MCF 10A (cell line): ENCODE measurements around the gene LILRB1. TPM values are rescaled to one million over a fixed set of nuclear protein-coding genes. Genes with fewer than 3 reads are reported as not detected.

Experiments
- BruUV-seq: library from RNA; stranded (reverse); fragments of 400-500 nt; replicated peaks from 2 replicates; lab custom pipeline; 2021; lab: Mats Ljungman, UMichigan
- CTCF ChIA-PET: fragments of 300-600 bp; sonication (Branson Sonifier 250); formaldehyde crosslinking; extraction: SDS; loops from one replicate; lab custom pipeline; 2021; ENCODE audit warnings: antibody characterized with exemption, inconsistent platforms; lab: Yijun Ruan, JAX
- POLR2A ChIA-PET: fragments of 300-600, 350-650 bp; sonication (Branson Sonifier 250); formaldehyde crosslinking; extraction: SDS; loops from one replicate; lab custom pipeline; 2020; ENCODE audit warnings: antibody characterized with exemption, inconsistent platforms; lab: Yijun Ruan, JAX
- DNase-seq: peaks from one replicate; pipeline ENCODE4 v3.0.0-alpha.2; 2018; ENCODE audit not compliant: unreplicated experiment
- H3K27ac Mint-ChIP-seq: one replicate; pipeline ENCODE4 v1.8.0; 2022; ENCODE audit warnings: mild to moderate bottlenecking, low read depth, mixed read lengths; ENCODE audit not compliant: unreplicated experiment
- H3K27me3 Mint-ChIP-seq: one replicate; pipeline ENCODE4 v1.8.0; 2022; ENCODE audit warnings: mixed read lengths; ENCODE audit not compliant: insufficient read depth, unreplicated experiment
- H3K36me3 Mint-ChIP-seq: one replicate; pipeline ENCODE4 v1.8.0; 2022; ENCODE audit warnings: mild to moderate bottlenecking, moderate library complexity, mixed read lengths; ENCODE audit not compliant: insufficient read depth, unreplicated experiment
- H3K4me1 Mint-ChIP-seq: one replicate; pipeline ENCODE4 v1.8.0; 2022; ENCODE audit warnings: mixed read lengths; ENCODE audit not compliant: insufficient read depth, unreplicated experiment
- H3K4me3 Mint-ChIP-seq: one replicate; pipeline ENCODE4 v1.8.0; 2022; ENCODE audit warnings: mild to moderate bottlenecking, moderate library complexity, mixed read lengths; ENCODE audit not compliant: unreplicated experiment
- H3K9me3 Mint-ChIP-seq: one replicate; pipeline ENCODE4 v1.8.0; 2022; ENCODE audit warnings: mixed read lengths; ENCODE audit not compliant: unreplicated experiment
- CTCF ChIP-seq: fragments of 200-600 bp; IDR thresholded peaks from one replicate; pipeline ENCODE4 v1.8.0; 2022; ENCODE audit warnings: antibody characterized with exemption, mild to moderate bottlenecking; ENCODE audit not compliant: unreplicated experiment
- intact Hi-C: fragments of 100-400 bp; cut with micrococcal nuclease; formaldehyde crosslinking; loops from 2 replicates; pipeline ENCODE4 v1.14.1; 2022
- microRNA-seq: library from miRNA; unstranded; fragments of <30 nt; microRNA quantifications from one replicate; pipeline ENCODE4 v1.2.0, GENCODE V29; 2022
- total RNA-seq: library from RNA; stranded (reverse); gene quantifications from 2 replicates; pipeline ENCODE4 v1.2.3, GENCODE V29; 2022

The LILRB1 gene
- total RNA-seq, 1 experiment from 2014 or later = not detected

DNA sequence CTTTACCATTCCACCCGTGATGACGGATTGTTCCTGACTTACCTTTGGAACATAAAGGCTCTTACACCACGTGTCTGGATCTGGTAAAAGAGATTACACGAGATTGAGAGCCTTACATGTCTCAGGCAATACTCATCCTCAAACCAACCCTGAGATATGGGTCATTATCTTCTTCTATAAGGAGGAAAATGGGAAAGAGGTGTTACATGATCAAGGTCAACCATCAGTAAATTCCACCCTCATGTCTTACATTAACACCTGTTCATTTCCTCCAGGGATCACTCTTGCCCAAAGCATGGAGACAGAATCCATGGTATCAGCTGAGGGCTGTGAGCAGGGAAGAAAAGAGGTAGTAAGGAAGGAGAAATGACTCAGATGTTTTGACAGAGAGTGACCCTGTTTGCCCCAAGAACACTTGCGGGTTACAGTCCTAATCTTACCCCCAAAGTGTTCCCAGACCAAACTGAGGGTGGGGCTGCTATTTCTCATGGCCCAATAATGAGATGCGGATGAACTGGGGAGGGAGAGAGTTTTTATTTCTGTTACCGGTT is 52.1 kb downstream of the LILRB1 start:
- TF ChIP-seq CTCF = no peak
- Mint-ChIP-seq H3K27ac (no peak overlapping the region), H3K27me3 (no peaks in the 10 kb centered on the region), H3K36me3 (no peaks in the 10 kb centered on the region), H3K4me3 (no peak overlapping the region), H3K9me3 (peaks cover 9% of the 10 kb centered on the region), H3K4me1 (no peaks in the 10 kb centered on the region)
- intact Hi-C loops = no loop called here
- POLR2A ChIA-PET = no interaction called here
- DNase-seq = no peak
- BruUV-seq = no TSS peak
- CTCF ChIA-PET = interaction anchor here (0.6 to 4.6 kb wide), 9 partner anchors 9 to 1394 kb away, joined by 3 to 36 read pairs (median 5); no protein-coding TSS in a partner anchor

DNA sequence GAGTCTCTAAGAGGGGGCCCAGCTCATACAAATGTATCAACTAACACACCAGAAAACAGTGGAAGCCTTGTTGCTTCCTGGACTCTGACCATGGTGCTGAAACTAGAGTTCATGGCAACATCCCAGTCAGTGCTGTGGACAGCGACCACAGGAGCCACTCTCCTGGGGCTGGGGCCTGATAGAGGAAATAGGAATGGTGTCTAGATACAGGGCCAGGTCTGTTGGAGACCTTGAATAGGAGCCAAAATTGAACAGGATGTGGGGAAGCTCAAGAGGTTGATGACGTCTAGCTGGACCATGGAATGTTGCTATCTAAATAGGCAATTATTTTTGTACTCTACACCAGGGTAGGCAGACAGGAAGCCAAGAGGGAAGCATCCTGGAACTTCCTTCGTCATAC is 54.2 kb downstream of the LILRB1 start:
- Mint-ChIP-seq H3K4me3 (no peak overlapping the region), H3K27me3 (no peaks in the 10 kb centered on the region), H3K36me3 (no peaks in the 10 kb centered on the region), H3K4me1 (no peaks in the 10 kb centered on the region), H3K27ac (no peak overlapping the region), H3K9me3 (peaks cover 14% of the 10 kb centered on the region)
- TF ChIP-seq CTCF = no peak
- ChIA-PET POLR2A (interaction anchor here (0.6 kb wide), 1 partner anchor 17 kb away, joined by 5 read pairs; no protein-coding TSS in a partner anchor), CTCF (interaction anchor here (0.6 to 4.6 kb wide), 7 partner anchors 9 to 986 kb away, joined by 3 to 36 read pairs (median 3); no protein-coding TSS in a partner anchor)
- intact Hi-C loops = no loop called here
- no TSS peak for BruUV-seq
- peak; percentile 75 for DNase-seq

Small RNA genes within 50 kb of the gene (microRNA-seq; reads per million reads assigned to microRNA genes)
- gene MIR8061 = not detected

Other genes with a start within 250 kb of the LILRB1 start
- gene TTYH1, start 215.0 kb upstream of the LILRB1 start, total RNA-seq = not detected in 2 replicates
- 238 and 249 TPM in 2 replicates for gene LENG8, start 181.3 kb upstream of the LILRB1 start, total RNA-seq
- 6.9 and 9.3 TPM in 2 replicates for gene LENG9, start 166.7 kb upstream of the LILRB1 start, total RNA-seq
- 3.0 TPM in 2 replicates for gene CDC42EP5, start 157.2 kb upstream of the LILRB1 start, total RNA-seq
- not detected in 2 replicates for gene LAIR2, start 127.7 kb upstream of the LILRB1 start, total RNA-seq
- not detected in 2 replicates for gene LILRA2, start 56.7 kb upstream of the LILRB1 start, total RNA-seq
- gene LILRA1, start 36.9 kb upstream of the LILRB1 start, total RNA-seq = not detected in 2 replicates
- gene LILRB4, start 32.5 kb downstream of the LILRB1 start, total RNA-seq = not detected in 2 replicates
- gene KIR3DL3, start 94.0 kb downstream of the LILRB1 start, total RNA-seq = not detected in 2 replicates
- gene KIR2DL3, start 108.0 kb downstream of the LILRB1 start, total RNA-seq = not detected in 2 replicates
- not detected in 2 replicates for gene KIR2DL1, start 139.3 kb downstream of the LILRB1 start, total RNA-seq
- gene KIR2DL4, start 173.1 kb downstream of the LILRB1 start, total RNA-seq = not detected in 2 replicates
- gene KIR3DL1, start 186.0 kb downstream of the LILRB1 start, total RNA-seq = not detected in 2 replicates
- gene KIR2DS4, start 202.2 kb downstream of the LILRB1 start, total RNA-seq = not detected in 2 replicates
- gene KIR3DL2, start 220.0 kb downstream of the LILRB1 start, total RNA-seq = not detected in 2 replicates
- not detected in 2 replicates for gene FCAR, start 243.8 kb downstream of the LILRB1 start, total RNA-seq